Uterus (tissue), 4 donors: Measurements from ENCODE around the gene ZNF407. TPM values are rescaled to one million over a fixed set of nuclear protein-coding genes. Genes with fewer than 3 reads are reported as not detected.

ENCODE experiments used
- DNase-seq, 2 donors: peaks; one replicate each; pipeline ENCODE4 v3.0.0-alpha.2; 2019 to 2020
- H3K27ac ChIP-seq, 2 donors: fragments of 200-600 bp; sonication (generic); 1 replicate in 1 of 2; 2 replicates in 1 of 2; pipeline ENCODE4 v1.5.1; 2016 to 2018
- H3K27me3 ChIP-seq, 2 donors: fragments of 200-600 bp; sonication (generic); one replicate each; pipeline ENCODE4 v1.5.1; 2018 to 2019; ENCODE audit warnings: control low read depth in 1 of 2
- H3K36me3 ChIP-seq, 2 donors: fragments of 200-600 bp; sonication (generic); one replicate each; pipeline ENCODE4 v1.5.1; 2019; ENCODE audit warnings: control low read depth in 1 of 2
- H3K4me1 ChIP-seq, 2 donors: fragments of 200-600 bp; sonication (generic); one replicate each; pipeline ENCODE4 v1.5.1; 2018 to 2019; ENCODE audit warnings: control low read depth in 1 of 2
- H3K4me3 ChIP-seq, 2 donors: fragments of 200-600 bp; sonication (generic); 1 replicate in 1 of 2; 2 replicates in 1 of 2; pipeline ENCODE4 v1.5.1; 2018 to 2019; ENCODE audit warnings: mild to moderate bottlenecking in 1 of 2
- H3K9me3 ChIP-seq, 2 donors: fragments of 200-600 bp; sonication (generic); one replicate each; pipeline ENCODE4 v1.5.1; 2019; ENCODE audit warnings: control low read depth in 1 of 2
- POLR2A ChIP-seq, 2 donors: fragments of 450-650 bp; IDR thresholded peaks; one replicate each; pipeline ENCODE4 v1.6.1; 2016; ENCODE audit warnings: antibody characterized with exemption in 2 of 2, mild to moderate bottlenecking in 1 of 2, moderate library complexity in 1 of 2
- intact Hi-C: fragments of 100-400 bp; cut with DNase I; formaldehyde crosslinking; loops from one replicate; pipeline ENCODE4 v1.15.1; 2023; ENCODE audit warnings: low total_unique reads
- total RNA-seq, 4 donors: library from RNA; depleted of rRNA in 3 of 4; stranded (reverse); fragments of >200 nt in 3 of 4; gene quantifications; one replicate each; pipeline versions ENCODE4 v1.1.0 to v1.2.4, GENCODE V29; 2014 to 2023
- TF ChIP-seq, protein P1 (sequence below), 4 experiments: fragments of 200-600 bp in 2 of 4; fragments of 450-650 bp in 2 of 4; sonication (generic) in 2 of 4; IDR thresholded peaks; one replicate each; pipeline ENCODE4 v1.5.1; 2016 to 2019; ENCODE audit warnings: antibody characterized with exemption in 4 of 4, mild to moderate bottlenecking in 2 of 4, moderate library complexity in 1 of 4
- donor health status: DM: yes; HTN: yes; CAD: no.

ZNF407 gene
- total RNA-seq, 4 donors from 2014 or later, result 10.6 to 38.9 (median 23.7) TPM

DNA sequence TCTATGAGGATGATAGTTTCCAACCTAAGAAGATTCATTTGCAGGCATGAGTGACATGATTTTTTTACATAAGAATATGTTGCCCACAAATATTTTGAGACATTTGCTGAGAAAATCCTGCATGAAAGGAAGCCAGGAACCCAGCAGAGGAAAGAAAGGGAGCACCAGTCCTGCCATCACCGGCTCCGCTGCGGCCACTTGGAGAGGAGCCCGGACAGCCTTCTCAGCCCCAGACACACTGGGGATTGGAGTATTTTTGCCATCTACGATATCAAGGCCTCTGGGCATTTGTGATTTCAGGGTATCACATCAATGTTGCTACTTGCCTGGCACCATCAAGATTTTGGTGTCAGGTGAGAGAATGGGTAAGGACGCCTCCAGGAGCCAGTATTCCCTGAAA lies 383.0 kb downstream of the ZNF407 start:
- no peaks in the 10 kb centered on the region for H3K4me1 ChIP-seq
- no peak for DNase-seq
- no peaks in the 10 kb centered on the region for H3K9me3 ChIP-seq
- no peaks in the 10 kb centered on the region for H3K36me3 ChIP-seq
- H3K27me3 ChIP-seq, result no peaks in the 10 kb centered on the region
- no peak for TF ChIP-seq POLR2A (IDR thresholded peaks at IDR 0.05)
- TF ChIP-seq, protein P1, sequence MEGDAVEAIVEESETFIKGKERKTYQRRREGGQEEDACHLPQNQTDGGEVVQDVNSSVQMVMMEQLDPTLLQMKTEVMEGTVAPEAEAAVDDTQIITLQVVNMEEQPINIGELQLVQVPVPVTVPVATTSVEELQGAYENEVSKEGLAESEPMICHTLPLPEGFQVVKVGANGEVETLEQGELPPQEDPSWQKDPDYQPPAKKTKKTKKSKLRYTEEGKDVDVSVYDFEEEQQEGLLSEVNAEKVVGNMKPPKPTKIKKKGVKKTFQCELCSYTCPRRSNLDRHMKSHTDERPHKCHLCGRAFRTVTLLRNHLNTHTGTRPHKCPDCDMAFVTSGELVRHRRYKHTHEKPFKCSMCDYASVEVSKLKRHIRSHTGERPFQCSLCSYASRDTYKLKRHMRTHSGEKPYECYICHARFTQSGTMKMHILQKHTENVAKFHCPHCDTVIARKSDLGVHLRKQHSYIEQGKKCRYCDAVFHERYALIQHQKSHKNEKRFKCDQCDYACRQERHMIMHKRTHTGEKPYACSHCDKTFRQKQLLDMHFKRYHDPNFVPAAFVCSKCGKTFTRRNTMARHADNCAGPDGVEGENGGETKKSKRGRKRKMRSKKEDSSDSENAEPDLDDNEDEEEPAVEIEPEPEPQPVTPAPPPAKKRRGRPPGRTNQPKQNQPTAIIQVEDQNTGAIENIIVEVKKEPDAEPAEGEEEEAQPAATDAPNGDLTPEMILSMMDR (IDR thresholded peaks at IDR 0.05), result no peak
- no peak overlapping the region for H3K27ac ChIP-seq
- no peak overlapping the region for H3K4me3 ChIP-seq
- intact Hi-C loops, result no loop called here

DNA sequence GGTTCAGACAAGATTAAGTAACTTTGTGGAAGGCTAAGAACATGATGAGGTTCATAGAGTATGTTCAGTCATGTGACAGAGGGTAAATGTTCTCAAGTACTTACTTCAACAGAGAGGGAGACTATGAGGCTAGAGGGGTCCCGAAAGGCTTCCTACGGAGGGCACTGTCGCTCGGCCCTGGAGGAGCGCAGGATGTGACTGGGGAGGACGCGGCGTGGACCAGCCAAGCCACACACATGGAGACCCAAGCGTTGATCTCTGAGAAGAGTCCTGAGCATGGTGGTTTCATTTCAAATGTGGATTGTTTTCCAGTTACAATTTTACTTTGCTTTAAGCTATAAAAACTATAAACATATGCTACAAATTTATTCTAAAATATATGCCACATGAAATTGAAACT lies 383.8 kb downstream of the ZNF407 start:
- intact Hi-C loops, result no loop called here
- Histone ChIP-seq H3K36me3 (no peaks in the 10 kb centered on the region), H3K4me3 (no peak overlapping the region), H3K4me1 (no peaks in the 10 kb centered on the region), H3K27me3 (no peaks in the 10 kb centered on the region), H3K27ac (no peak overlapping the region), H3K9me3 (no peaks in the 10 kb centered on the region)
- DNase-seq, result no peak
- no peak for TF ChIP-seq POLR2A (IDR thresholded peaks at IDR 0.05)
- TF ChIP-seq, protein P1 (IDR thresholded peaks at IDR 0.05), result no peak

DNA sequence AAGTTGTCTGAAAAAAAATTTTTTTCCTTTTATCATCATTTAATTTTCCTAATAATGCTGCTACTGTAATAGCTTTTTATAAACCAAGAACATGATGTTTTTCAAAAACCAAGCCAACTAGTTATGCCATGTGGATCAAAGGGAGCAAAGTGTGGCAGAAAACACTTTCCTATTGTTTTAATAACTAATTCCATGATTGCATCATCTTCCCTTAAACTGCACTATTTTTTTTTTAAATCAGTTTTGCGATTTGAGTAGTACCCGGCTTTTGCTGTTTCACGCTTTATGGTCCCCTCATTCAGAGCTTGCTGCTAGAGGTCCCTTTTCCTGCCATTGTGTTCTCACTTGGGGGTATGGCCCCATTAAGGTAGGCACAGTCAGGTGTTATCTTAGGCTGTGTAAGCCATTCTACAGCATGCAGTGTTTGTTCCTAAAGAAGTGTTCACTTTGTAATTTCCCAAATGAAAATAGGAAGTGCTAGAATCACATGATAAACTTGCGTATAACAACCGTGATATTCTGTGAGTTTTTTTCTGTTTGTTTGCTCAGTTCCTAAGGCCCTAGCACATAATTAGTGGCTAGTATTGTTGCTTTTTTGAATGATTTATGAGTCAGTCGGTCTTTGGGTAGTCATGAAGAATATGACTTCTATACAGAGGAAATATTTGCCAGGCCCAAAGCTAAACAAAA lies 385.4 kb downstream of the ZNF407 start:
- H3K27ac ChIP-seq, result no peak overlapping the region
- H3K4me3 ChIP-seq, result no peak overlapping the region
- H3K36me3 ChIP-seq, result no peaks in the 10 kb centered on the region
- intact Hi-C loops, result no loop called here
- TF ChIP-seq, protein P1 (IDR thresholded peaks at IDR 0.05), result no peak
- TF ChIP-seq POLR2A (IDR thresholded peaks at IDR 0.05), result no peak
- no peaks in the 10 kb centered on the region for H3K27me3 ChIP-seq
- DNase-seq, result no peak
- H3K4me1 ChIP-seq, result no peaks in the 10 kb centered on the region
- H3K9me3 ChIP-seq, result no peaks in the 10 kb centered on the region

GRCh38 chr18:74989134-74989533 lies 391.5 kb downstream of the ZNF407 start:
- intact Hi-C loops, result no loop called here
- Histone ChIP-seq H3K27ac (no peak overlapping the region), H3K36me3 (no peaks in the 10 kb centered on the region), H3K27me3 (no peaks in the 10 kb centered on the region), H3K4me3 (no peak overlapping the region), H3K9me3 (no peaks in the 10 kb centered on the region), H3K4me1 (no peaks in the 10 kb centered on the region)
- DNase-seq, result no peak
- TF ChIP-seq POLR2A (IDR thresholded peaks at IDR 0.05), result no peak
- TF ChIP-seq, protein P1 (IDR thresholded peaks at IDR 0.05), result no peak

- TF ChIP-seq, protein P1 (IDR thresholded peaks at IDR 0.05), result no peak
- no peak for TF ChIP-seq POLR2A (IDR thresholded peaks at IDR 0.05)
- no peaks in the 10 kb centered on the region for H3K36me3 ChIP-seq
- H3K9me3 ChIP-seq, result no peaks in the 10 kb centered on the region
- H3K27ac ChIP-seq, result no peak overlapping the region
- no peaks in the 10 kb centered on the region for H3K27me3 ChIP-seq
- DNase-seq, result no peak
- no peaks in the 10 kb centered on the region for H3K4me1 ChIP-seq
- no peak overlapping the region for H3K4me3 ChIP-seq
- intact Hi-C loops, result no loop called here
These were observed 393.0 kb downstream of the ZNF407 start for GRCh38 chr18:74990563-74991081.
